Glomerular visceral epithelial cell (primary cell): ENCODE data around the gene PITPNB.

Experiments
- DNase-seq: peaks from one replicate; pipeline ENCODE4 v3.0.0-alpha.2; 2016; ENCODE audit errors: extremely low spot score

Gene PITPNB

GRCh38 chr22:27834364-27835185 is 84.5 kb downstream of the PITPNB start:
- DNase-seq, result no peak

GRCh38 chr22:27833803-27834202 is 85.3 kb downstream of the PITPNB start:
- no peak for DNase-seq

- DNase-seq, result no peak
Observed at GRCh38 chr22:27832606-27833005, 86.5 kb downstream of the PITPNB start.

- no peak for DNase-seq
Observed at GRCh38 chr22:27829620-27830019, 89.4 kb downstream of the PITPNB start.

GRCh38 chr22:27827604-27828587 is 91.2 kb downstream of the PITPNB start:
- no peak for DNase-seq

GRCh38 chr22:27825174-27825573 is 93.9 kb downstream of the PITPNB start:
- no peak for DNase-seq

- no peak for DNase-seq
Observed at GRCh38 chr22:27823221-27823620, 95.8 kb downstream of the PITPNB start.

GRCh38 chr22:27820896-27821866 is 97.9 kb downstream of the PITPNB start:
- DNase-seq, result no peak

GRCh38 chr22:27816552-27816951 is 102.5 kb downstream of the PITPNB start:
- no peak for DNase-seq

- no peak for DNase-seq
Observed at GRCh38 chr22:27815826-27816530, 103.1 kb downstream of the PITPNB start.

GRCh38 chr22:27814993-27815392 is 104.1 kb downstream of the PITPNB start:
- no peak for DNase-seq

- no peak for DNase-seq
Observed at GRCh38 chr22:27811778-27812177, 107.3 kb downstream of the PITPNB start.

GRCh38 chr22:27810609-27811151 is 108.4 kb downstream of the PITPNB start:
- DNase-seq, result peak; percentile 75

GRCh38 chr22:27809700-27810608 is 109.1 kb downstream of the PITPNB start:
- no peak for DNase-seq

- DNase-seq, result no peak
Observed at GRCh38 chr22:27809226-27809603, 109.8 kb downstream of the PITPNB start.

GRCh38 chr22:27808451-27809225 is 110.4 kb downstream of the PITPNB start:
- no peak for DNase-seq

- DNase-seq, result no peak
Observed at GRCh38 chr22:27805841-27806240, 113.2 kb downstream of the PITPNB start.

GRCh38 chr22:27804470-27805297 is 114.4 kb downstream of the PITPNB start:
- DNase-seq, result peak; percentile 71
